SJCRH30 (cell line): ENCODE data around the gene SSMEM1. TPM values are rescaled to one million over a fixed set of nuclear protein-coding genes. Genes with fewer than 3 reads are reported as not detected.
"Not testable (repeated sequence)": the region's sequence is repeated elsewhere in the genome, so short reads cannot be mapped to it uniquely, and the experiment has no call there.

Source experiments
- DNase-seq, 2 experiments: peaks; one replicate each; pipeline ENCODE4 v3.0.0-alpha.2; 2015 to 2020
- H3K27ac ChIP-seq: fragments of 250-450 bp; sonication (Bioruptor Pico); 2 replicates; pipeline ENCODE4 v1.5.1; 2020; ENCODE audit warnings: mild to moderate bottlenecking, moderate library complexity
- H3K27me3 ChIP-seq: fragments of 250-450 bp; sonication (Bioruptor Pico); 2 replicates; pipeline ENCODE4 v1.5.1; 2020; ENCODE audit warnings: mild to moderate bottlenecking, moderate library complexity
- H3K36me3 ChIP-seq: fragments of 250-450 bp; sonication (Bioruptor Pico); 2 replicates; pipeline ENCODE4 v1.5.1; 2020; ENCODE audit warnings: mild to moderate bottlenecking, moderate library complexity
- H3K4me1 ChIP-seq: fragments of 250-450 bp; sonication (Bioruptor Pico); 2 replicates; pipeline ENCODE4 v1.5.1; 2020; ENCODE audit warnings: mild to moderate bottlenecking, moderate library complexity
- H3K4me3 ChIP-seq: fragments of 250-450 bp; sonication (Bioruptor Pico); 2 replicates; pipeline ENCODE4 v1.5.1; 2020; ENCODE audit warnings: mild to moderate bottlenecking, moderate library complexity
- H3K9me3 ChIP-seq: fragments of 250-450 bp; sonication (Bioruptor Pico); replicated peaks from 2 replicates; pipeline ENCODE4 v1.5.1; 2020; ENCODE audit warnings: mild to moderate bottlenecking, moderate library complexity
- total RNA-seq: library from RNA; depleted of rRNA; stranded (reverse); fragments of >200 nt; shearing (Covaris generic); gene quantifications from 2 replicates; pipeline ENCODE4 v1.2.3, GENCODE V29; 2014; rRNA removed

SSMEM1 gene
- total RNA-seq: not detected in 2 replicates

- H3K27me3 ChIP-seq: no peaks in the 10 kb centered on the region
- H3K4me3 ChIP-seq: no peak within 1 kb of the TSS
- peaks cover 8% of the 10 kb centered on the region for H3K4me1 ChIP-seq
- H3K9me3 ChIP-seq: no peaks in the 10 kb centered on the region; the same call in 1 of the 2 replicates
- no peak within 1 kb of the TSS for H3K27ac ChIP-seq
- DNase-seq: no peak
- H3K36me3 ChIP-seq: peaks cover 9% of the 10 kb centered on the region
Measured at GRCh38 chr7:130207642-130208041, at the start of gene SSMEM1. SSMEM1 (plus strand) TSS chr7:130207860; CDS start chr7:130207911, 51 bp downstream.

- no peaks in the 10 kb centered on the region for H3K4me1 ChIP-seq
- DNase-seq: no peak
- no peak overlapping the region for H3K27ac ChIP-seq
- no peaks in the 10 kb centered on the region for H3K9me3 ChIP-seq
- no peak overlapping the region for H3K4me3 ChIP-seq
- peaks cover 10% of the 10 kb centered on the region for H3K36me3 ChIP-seq
- no peaks in the 10 kb centered on the region for H3K27me3 ChIP-seq
Measured at GRCh38 chr7:130160023-130160422, 47.6 kb upstream of the SSMEM1 start.

GRCh38 chr7:130160455-130160854 lies 47.2 kb upstream of the SSMEM1 start:
- no peak for DNase-seq
- no peak overlapping the region for H3K27ac ChIP-seq
- H3K4me3 ChIP-seq: no peak overlapping the region

GRCh38 chr7:130162196-130162595 lies 45.5 kb upstream of the SSMEM1 start:
- DNase-seq: no peak
- H3K36me3 ChIP-seq: peaks cover 13% of the 10 kb centered on the region
- no peak overlapping the region for H3K27ac ChIP-seq
- no peak overlapping the region for H3K4me3 ChIP-seq
- H3K4me1 ChIP-seq: no peaks in the 10 kb centered on the region
- H3K9me3 ChIP-seq: no peaks in the 10 kb centered on the region
- H3K27me3 ChIP-seq: no peaks in the 10 kb centered on the region

More at GRCh38 chr7:130160455-130160854, 47.2 kb upstream of the SSMEM1 start:
- H3K36me3 ChIP-seq: peaks cover 10% of the 10 kb centered on the region
- H3K4me1 ChIP-seq: no peaks in the 10 kb centered on the region
- H3K9me3 ChIP-seq: no peaks in the 10 kb centered on the region
- no peaks in the 10 kb centered on the region for H3K27me3 ChIP-seq

- peaks cover 53% of the 10 kb centered on the region for H3K36me3 ChIP-seq
- no peaks in the 10 kb centered on the region for H3K27me3 ChIP-seq
- DNase-seq: no peak
- no peak overlapping the region for H3K4me3 ChIP-seq
- no peaks in the 10 kb centered on the region for H3K4me1 ChIP-seq
- no peaks in the 10 kb centered on the region for H3K9me3 ChIP-seq
- H3K27ac ChIP-seq: no peak overlapping the region
Measured at GRCh38 chr7:130174237-130174959, 33.3 kb upstream of the SSMEM1 start.

GRCh38 chr7:130178251-130178650 lies 29.4 kb upstream of the SSMEM1 start:
- peaks cover 50% of the 10 kb centered on the region for H3K36me3 ChIP-seq

GRCh38 chr7:130179631-130180030 lies 28.0 kb upstream of the SSMEM1 start:
- no peak for DNase-seq
- Histone ChIP-seq H3K9me3 (no peaks in the 10 kb centered on the region; the same call in 1 of the 2 replicates), H3K4me1 (no peaks in the 10 kb centered on the region), H3K27me3 (no peaks in the 10 kb centered on the region), H3K4me3 (no peak overlapping the region), H3K27ac (no peak overlapping the region), H3K36me3 (peaks cover 46% of the 10 kb centered on the region)

More at GRCh38 chr7:130178251-130178650, 29.4 kb upstream of the SSMEM1 start:
- Histone ChIP-seq H3K27ac (no peak overlapping the region), H3K4me1 (no peaks in the 10 kb centered on the region), H3K4me3 (no peak overlapping the region), H3K27me3 (no peaks in the 10 kb centered on the region), H3K9me3 (no peaks in the 10 kb centered on the region; the same call in 1 of the 2 replicates)
- DNase-seq: no peak

GRCh38 chr7:130180571-130181262 lies 26.9 kb upstream of the SSMEM1 start:
- Histone ChIP-seq H3K27me3 (no peaks in the 10 kb centered on the region), H3K27ac (no peak overlapping the region), H3K9me3 (no peaks in the 10 kb centered on the region; the same call in 1 of the 2 replicates), H3K4me1 (no peaks in the 10 kb centered on the region), H3K36me3 (peaks cover 51% of the 10 kb centered on the region), H3K4me3 (no peak overlapping the region)
- no peak for DNase-seq

- no peak overlapping the region for H3K27ac ChIP-seq
- H3K36me3 ChIP-seq: peaks cover 53% of the 10 kb centered on the region
- no peak for DNase-seq
- no peaks in the 10 kb centered on the region for H3K4me1 ChIP-seq
- no peak overlapping the region for H3K4me3 ChIP-seq
- H3K9me3 ChIP-seq: no peaks in the 10 kb centered on the region; the same call in 1 of the 2 replicates
- no peaks in the 10 kb centered on the region for H3K27me3 ChIP-seq
Measured at GRCh38 chr7:130181263-130181605, 26.4 kb upstream of the SSMEM1 start.

- H3K27me3 ChIP-seq: no peaks in the 10 kb centered on the region
- no peaks in the 10 kb centered on the region; the same call in 1 of the 2 replicates for H3K9me3 ChIP-seq
- H3K4me3 ChIP-seq: no peak overlapping the region
- DNase-seq: no peak
- H3K4me1 ChIP-seq: no peaks in the 10 kb centered on the region
- H3K27ac ChIP-seq: no peak overlapping the region
- H3K36me3 ChIP-seq: peaks cover 50% of the 10 kb centered on the region
Measured at GRCh38 chr7:130182990-130183389, 24.7 kb upstream of the SSMEM1 start.

GRCh38 chr7:130184349-130184748 lies 23.3 kb upstream of the SSMEM1 start:
- not testable (repeated sequence) for H3K9me3 ChIP-seq, DNase-seq, H3K4me3 ChIP-seq, H3K4me1 ChIP-seq, H3K27ac ChIP-seq, H3K27me3 ChIP-seq
- H3K36me3 ChIP-seq: peaks cover 49% of the 10 kb centered on the region

GRCh38 chr7:130187360-130187759 lies 20.3 kb upstream of the SSMEM1 start:
- H3K27me3 ChIP-seq: no peaks in the 10 kb centered on the region
- H3K36me3 ChIP-seq: peaks cover 44% of the 10 kb centered on the region
- DNase-seq: no peak
- H3K4me1 ChIP-seq: no peaks in the 10 kb centered on the region
- H3K9me3 ChIP-seq: no peaks in the 10 kb centered on the region
- H3K4me3 ChIP-seq: no peak overlapping the region
- no peak overlapping the region for H3K27ac ChIP-seq

GRCh38 chr7:130189343-130189742 lies 18.3 kb upstream of the SSMEM1 start:
- Histone ChIP-seq H3K27me3 (no peaks in the 10 kb centered on the region), H3K27ac (no peak overlapping the region), H3K9me3 (no peaks in the 10 kb centered on the region), H3K4me1 (no peaks in the 10 kb centered on the region), H3K4me3 (no peak overlapping the region), H3K36me3 (peaks cover 29% of the 10 kb centered on the region)
- DNase-seq: no peak

GRCh38 chr7:130191791-130192190 lies 15.9 kb upstream of the SSMEM1 start:
- no peaks in the 10 kb centered on the region for H3K9me3 ChIP-seq
- H3K4me1 ChIP-seq: no peaks in the 10 kb centered on the region

GRCh38 chr7:130195396-130195795 lies 12.3 kb upstream of the SSMEM1 start:
- Histone ChIP-seq H3K27me3 (no peaks in the 10 kb centered on the region), H3K36me3 (peaks cover 55% of the 10 kb centered on the region), H3K4me1 (no peaks in the 10 kb centered on the region), H3K27ac (no peak overlapping the region), H3K4me3 (no peak overlapping the region), H3K9me3 (no peaks in the 10 kb centered on the region)
- DNase-seq: no peak

More at GRCh38 chr7:130191791-130192190, 15.9 kb upstream of the SSMEM1 start:
- H3K36me3 ChIP-seq: peaks cover 27% of the 10 kb centered on the region
- H3K27ac ChIP-seq: no peak overlapping the region
- H3K4me3 ChIP-seq: no peak overlapping the region
- no peaks in the 10 kb centered on the region for H3K27me3 ChIP-seq
- no peak for DNase-seq
